ENCODE measurements around the gene CTNNA2.

The CTNNA2 gene

GRCh38 chr2:80490964-80491363 lies 978.1 kb downstream of the CTNNA2 start:
- TF ChIP-seq YY1 (IDR thresholded peaks at IDR 0.05; ENCODE audit: low read depth) = no peak
- TF ChIP-seq USF1 (IDR thresholded peaks at IDR 0.05) = no peak
- no peak for TF ChIP-seq TAF1 (IDR thresholded peaks at IDR 0.05; ENCODE audit: low read depth)
- TF ChIP-seq MAX (IDR thresholded peaks at IDR 0.05) = no peak
- no peak for TF ChIP-seq CREB1 (IDR thresholded peaks at IDR 0.05; ENCODE audit: low read depth)
- TF ChIP-seq REST (IDR thresholded peaks at IDR 0.05; ENCODE audit: low read depth) = no peak
- TF ChIP-seq NFIC (IDR thresholded peaks at IDR 0.05) = no peak
- no peak for TF ChIP-seq EP300 (IDR thresholded peaks at IDR 0.05; ENCODE audit: borderline replicate concordance)

- TF ChIP-seq TCF12 (IDR thresholded peaks at IDR 0.05; ENCODE audit: low read depth) (no peak), FOXM1 (IDR thresholded peaks at IDR 0.05; ENCODE audit: borderline replicate concordance, low read depth) (no peak), ZBTB7A (IDR thresholded peaks at IDR 0.05; ENCODE audit: low read depth) (no peak), NFIC (IDR thresholded peaks at IDR 0.05) (no peak), REST (IDR thresholded peaks at IDR 0.05; ENCODE audit: low read depth) (no peak), RAD21 (IDR thresholded peaks at IDR 0.05; ENCODE audit: low read depth) (no peak)
Measured at GRCh38 chr2:80496346-80496745, 983.5 kb downstream of the CTNNA2 start.

GRCh38 chr2:80496775-80497174 lies 983.9 kb downstream of the CTNNA2 start:
- TF ChIP-seq TAF1 (IDR thresholded peaks at IDR 0.05; ENCODE audit: low read depth) = no peak
- no peak for TF ChIP-seq TEAD4 (IDR thresholded peaks at IDR 0.05)
- no peak for TF ChIP-seq CREB1 (IDR thresholded peaks at IDR 0.05; ENCODE audit: low read depth)
- TF ChIP-seq REST (IDR thresholded peaks at IDR 0.05; ENCODE audit: low read depth) = no peak
- TF ChIP-seq MAX (IDR thresholded peaks at IDR 0.05) = no peak
- TF ChIP-seq USF1 (IDR thresholded peaks at IDR 0.05) = no peak
- TF ChIP-seq FOXM1 (IDR thresholded peaks at IDR 0.05; ENCODE audit: borderline replicate concordance, low read depth) = no peak

- TF ChIP-seq REST (IDR thresholded peaks at IDR 0.05; ENCODE audit: low read depth) = no peak
- TF ChIP-seq RAD21 (IDR thresholded peaks at IDR 0.05; ENCODE audit: low read depth) = no peak
- no peak for TF ChIP-seq CREB1 (IDR thresholded peaks at IDR 0.05; ENCODE audit: low read depth)
- no peak for TF ChIP-seq TAF1 (IDR thresholded peaks at IDR 0.05; ENCODE audit: low read depth)
- TF ChIP-seq TEAD4 (IDR thresholded peaks at IDR 0.05) = no peak
- TF ChIP-seq NFIC (IDR thresholded peaks at IDR 0.05) = no peak
- no peak for TF ChIP-seq EP300 (IDR thresholded peaks at IDR 0.05; ENCODE audit: borderline replicate concordance)
- TF ChIP-seq MAX (IDR thresholded peaks at IDR 0.05) = no peak
- no peak for TF ChIP-seq USF1 (IDR thresholded peaks at IDR 0.05)
- no peak for TF ChIP-seq FOXM1 (IDR thresholded peaks at IDR 0.05; ENCODE audit: borderline replicate concordance, low read depth)
- TF ChIP-seq TCF12 (IDR thresholded peaks at IDR 0.05; ENCODE audit: low read depth) = no peak
- TF ChIP-seq CEBPB (IDR thresholded peaks at IDR 0.05) = no peak
- TF ChIP-seq ZBTB7A (IDR thresholded peaks at IDR 0.05; ENCODE audit: low read depth) = no peak
- TF ChIP-seq YY1 (IDR thresholded peaks at IDR 0.05; ENCODE audit: low read depth) = no peak
- no peak for TF ChIP-seq EGR1 (IDR thresholded peaks at IDR 0.05)
Measured at GRCh38 chr2:80499095-80499494, 986.2 kb downstream of the CTNNA2 start.
